Caco-2 (cell line): Measurements from ENCODE around the gene CGB8. TPM values are rescaled to one million over a fixed set of nuclear protein-coding genes. Genes with fewer than 3 reads are reported as not detected.
A peak's percentile ranks its signal among the peaks of the same experiment; 100 is the strongest.

Experiments used
- BruUV-seq: library from RNA; stranded (reverse); fragments of 400-500 nt; replicated peaks from 2 replicates; lab custom pipeline; 2021; lab: Mats Ljungman, UMichigan
- CTCF ChIA-PET: fragments of 300-600 bp; sonication (Branson Sonifier 250); formaldehyde crosslinking; loops from one replicate; lab custom pipeline; 2022; ENCODE audit warnings: antibody characterized with exemption; lab: Charles Lee
- POLR2A ChIA-PET: fragments of 300-600 bp; sonication (Branson Sonifier 250); formaldehyde crosslinking; loops from one replicate; lab custom pipeline; 2022; ENCODE audit warnings: antibody characterized with exemption; lab: Charles Lee
- DNase-seq, 2 experiments: peaks; one replicate each; pipeline versions ENCODE4 v3.0.0 to v3.0.0-alpha.2; 2020 to 2022
- H3K27me3 ChIP-seq: replicated peaks from 2 replicates; pipeline ENCODE4 v1.6.0; 2011; ENCODE audit warnings: low read length; ENCODE audit not compliant: control insufficient read depth, insufficient read depth
- H3K36me3 ChIP-seq: 2 replicates; pipeline ENCODE4 v1.5.1; 2011; ENCODE audit warnings: low read length; ENCODE audit not compliant: control insufficient read depth, insufficient read depth
- H3K4me1 ChIP-seq: fragments of 250-450 bp; sonication (Bioruptor Pico); 2 replicates; pipeline ENCODE4 v1.5.1; 2020; ENCODE audit warnings: mild to moderate bottlenecking
- H3K4me3 ChIP-seq: 2 replicates; pipeline ENCODE4 v1.5.1; 2011; ENCODE audit warnings: low read depth, mild to moderate bottlenecking, control low read depth, low read length
- H3K9me3 ChIP-seq: fragments of 250-450 bp; sonication (Bioruptor Pico); 2 replicates; pipeline ENCODE4 v1.5.1; 2020; ENCODE audit warnings: mild to moderate bottlenecking, moderate library complexity
- H3K27ac Mint-ChIP-seq: one replicate; pipeline ENCODE4 v1.8.0; 2022; ENCODE audit warnings: mixed read lengths; ENCODE audit not compliant: unreplicated experiment
- H3K27me3 Mint-ChIP-seq: one replicate; pipeline ENCODE4 v1.8.0; 2022; ENCODE audit warnings: mixed read lengths; ENCODE audit not compliant: insufficient read depth, unreplicated experiment
- H3K36me3 Mint-ChIP-seq: one replicate; pipeline ENCODE4 v1.8.0; 2022; ENCODE audit warnings: mild to moderate bottlenecking, mixed read lengths; ENCODE audit not compliant: insufficient read depth, unreplicated experiment
- H3K4me1 Mint-ChIP-seq: one replicate; pipeline ENCODE4 v1.8.0; 2022; ENCODE audit warnings: low read depth, mixed read lengths; ENCODE audit not compliant: unreplicated experiment
- H3K4me3 Mint-ChIP-seq: one replicate; pipeline ENCODE4 v1.8.0; 2022; ENCODE audit warnings: mild to moderate bottlenecking, moderate library complexity, mixed read lengths; ENCODE audit not compliant: unreplicated experiment
- H3K9me3 Mint-ChIP-seq: one replicate; pipeline ENCODE4 v1.8.0; 2022; ENCODE audit warnings: mixed read lengths; ENCODE audit not compliant: unreplicated experiment
- CTCF ChIP-seq, 2 experiments: fragments of 200-600 bp in 1 of 2; IDR thresholded peaks; 1 replicate in 1 of 2; 2 replicates in 1 of 2; pipeline versions ENCODE4 v1.5.1 to v1.8.0; 2011 to 2022; ENCODE audit warnings: antibody characterized with exemption in 1 of 2, control low read depth in 1 of 2, inconsistent platforms in 1 of 2, low read depth in 1 of 2, low read length in 1 of 2, mild to moderate bottlenecking in 1 of 2, moderate library complexity in 1 of 2; ENCODE audit not compliant: insufficient read depth in 1 of 2, severe bottlenecking in 1 of 2, unreplicated experiment in 1 of 2
- intact Hi-C: fragments of 100-400 bp; cut with micrococcal nuclease; formaldehyde crosslinking; loops from one replicate; pipeline ENCODE4 v1.10.0; 2022; ENCODE audit not compliant: unreplicated experiment
- total RNA-seq: library from RNA; stranded (reverse); gene quantifications from 2 replicates; pipeline ENCODE4 v1.2.3, GENCODE V29; 2022

The CGB8 gene
- total RNA-seq, 1 experiment from 2014 or later, result not detected

GRCh38 chr19:49014123-49014869 lies 34.6 kb downstream of the CGB8 start:
- ChIA-PET CTCF (interaction anchor here (0.6 to 0.9 kb wide), 2 partner anchors 21 to 460 kb away, joined by 3 to 8 read pairs; partner anchors contain the start of genes GYS1 and RUVBL2), POLR2A (no interaction called here)
- no peak for TF ChIP-seq CTCF (IDR thresholded peaks at IDR 0.05; ENCODE audit: insufficient read depth in 1 of 2, low read depth in 1 of 2, low read length in 1 of 2, severe bottlenecking in 1 of 2, unreplicated experiment in 1 of 2)
- DNase-seq, result no peak
- peaks cover 3% of the 10 kb centered on the region; the same call in 1 of the 2 replicates for H3K36me3 ChIP-seq
- H3K4me1 Mint-ChIP-seq, result peaks cover 5% of the 10 kb centered on the region
- H3K4me3 ChIP-seq, result no peak overlapping the region
- no peaks in the 10 kb centered on the region for H3K27me3 Mint-ChIP-seq
- H3K9me3 Mint-ChIP-seq, result no peaks in the 10 kb centered on the region
- peak overlapping the region; percentile 37 for H3K27ac Mint-ChIP-seq
- no peaks in the 10 kb centered on the region for H3K27me3 ChIP-seq
- intact Hi-C loops, result no loop called here
- 0 out of 2 replicates have a peak, but pooled peaks cover 4% of the 10 kb centered on the region for H3K4me1 ChIP-seq
- H3K4me3 Mint-ChIP-seq, result no peak overlapping the region
- BruUV-seq, result no TSS peak
- peaks cover 41% of the 10 kb centered on the region for H3K36me3 Mint-ChIP-seq
- H3K9me3 ChIP-seq, result no peaks in the 10 kb centered on the region

GRCh38 chr19:49011194-49011593 lies 37.7 kb downstream of the CGB8 start:
- no peak overlapping the region for H3K4me3 Mint-ChIP-seq
- no peaks in the 10 kb centered on the region for H3K4me1 Mint-ChIP-seq
- no peak overlapping the region for H3K27ac Mint-ChIP-seq
- peaks cover 3% of the 10 kb centered on the region; the same call in 1 of the 2 replicates for H3K36me3 ChIP-seq
- ChIA-PET CTCF (no interaction called here), POLR2A (no interaction called here)
- no TSS peak for BruUV-seq
- H3K27me3 Mint-ChIP-seq, result no peaks in the 10 kb centered on the region
- no peak for TF ChIP-seq CTCF (IDR thresholded peaks at IDR 0.05; ENCODE audit: insufficient read depth in 1 of 2, low read depth in 1 of 2, low read length in 1 of 2, severe bottlenecking in 1 of 2, unreplicated experiment in 1 of 2)
- no peaks in the 10 kb centered on the region for H3K9me3 Mint-ChIP-seq
- H3K9me3 ChIP-seq, result no peaks in the 10 kb centered on the region
- peaks cover 44% of the 10 kb centered on the region for H3K36me3 Mint-ChIP-seq
- H3K4me3 ChIP-seq, result no peak overlapping the region
- no peak for DNase-seq
- no peaks in the 10 kb centered on the region for H3K27me3 ChIP-seq
- intact Hi-C loops, result no loop called here
- no peaks in the 10 kb centered on the region for H3K4me1 ChIP-seq

- CTCF ChIA-PET, result interaction anchor here (0.6 kb wide), 1 partner anchor 1752 kb away, joined by 4 read pairs; no protein-coding TSS in a partner anchor
- no TSS peak for BruUV-seq
- intact Hi-C loops, result no loop called here
- TF ChIP-seq CTCF (IDR thresholded peaks at IDR 0.05; ENCODE audit: insufficient read depth in 1 of 2, low read depth in 1 of 2, low read length in 1 of 2, severe bottlenecking in 1 of 2, unreplicated experiment in 1 of 2), result no peak
- Mint-ChIP-seq H3K27me3 (no peaks in the 10 kb centered on the region), H3K27ac (peak overlapping the region; percentile 12), H3K36me3 (peaks cover 42% of the 10 kb centered on the region), H3K9me3 (no peaks in the 10 kb centered on the region), H3K4me3 (no peak overlapping the region), H3K4me1 (no peaks in the 10 kb centered on the region)
- peaks cover 3% of the 10 kb centered on the region; the same call in 1 of the 2 replicates for H3K36me3 ChIP-seq
- POLR2A ChIA-PET, result no interaction called here
- H3K4me3 ChIP-seq, result no peak overlapping the region
- H3K4me1 ChIP-seq, result no peaks in the 10 kb centered on the region
- H3K27me3 ChIP-seq, result no peaks in the 10 kb centered on the region
- H3K9me3 ChIP-seq, result no peaks in the 10 kb centered on the region
- no peak for DNase-seq
Observed at GRCh38 chr19:49010453-49010852, 38.5 kb downstream of the CGB8 start.
